SK-N-SH (cell line): ENCODE data around the gene CDH9. TPM values are rescaled to one million over a fixed set of nuclear protein-coding genes. Genes with fewer than 3 reads are reported as not detected.

Experiments
- CTCF ChIA-PET: fragments of 300-600, 350-600 bp; formaldehyde crosslinking; extraction: SDS; loops from one replicate; lab custom pipeline; 2021; lab: Yijun Ruan, JAX
- POLR2A ChIA-PET: fragments of 350-600 bp; sonication (Branson Sonifier 250); formaldehyde crosslinking; extraction: SDS; loops from one replicate; lab custom pipeline; 2020; ENCODE audit warnings: antibody characterized with exemption, inconsistent platforms; lab: Yijun Ruan, JAX
- DNase-seq: peaks from one replicate; pipeline ENCODE4 v3.0.0; 2012
- H2AFZ ChIP-seq: fragments of 200-600 bp; sonication (generic); 2 replicates; pipeline ENCODE4 v1.8.1; 2016; ENCODE audit warnings: antibody characterized with exemption, mild to moderate bottlenecking, low read depth
- H3F3A ChIP-seq: fragments of 200-600 bp; sonication (generic); replicated peaks from 2 replicates; pipeline ENCODE3; 2016; ENCODE audit warnings: antibody characterized with exemption, mild to moderate bottlenecking; ENCODE audit not compliant: insufficient read depth
- H3K27ac ChIP-seq, 2 experiments: fragments of 200-500 bp in 1 of 2; fragments of 200-600 bp in 1 of 2; sonication (Bioruptor generic) in 1 of 2; sonication (generic), shearing (Covaris generic) in 1 of 2; 2 replicates each; pipeline versions ENCODE4 v1.5.1 to v1.6.1; 2014 to 2016; ENCODE audit warnings: low read depth in 2 of 2, inconsistent platforms in 1 of 2, low read length in 1 of 2, mild to moderate bottlenecking in 1 of 2, mixed read lengths in 1 of 2
- H3K27me3 ChIP-seq: fragments of 200-600 bp; sonication (generic), shearing (Covaris generic); 2 replicates; pipeline ENCODE4 v1.6.1; 2016; ENCODE audit warnings: mixed run types; ENCODE audit not compliant: insufficient read depth
- H3K36me3 ChIP-seq, 2 experiments: fragments of 200-500 bp in 1 of 2; fragments of 200-600 bp in 1 of 2; sonication (Bioruptor generic) in 1 of 2; sonication (generic) in 1 of 2; replicated peaks in 1 of 2; 2 replicates each; pipeline versions ENCODE3 to v1.5.1; 2014 to 2016; ENCODE audit warnings: low read length in 1 of 2, mild to moderate bottlenecking in 1 of 2; ENCODE audit not compliant: insufficient read depth in 2 of 2, control insufficient read depth in 1 of 2
- H3K4me1 ChIP-seq, 2 experiments: fragments of 200-500 bp in 1 of 2; fragments of 200-600 bp in 1 of 2; sonication (Bioruptor generic) in 1 of 2; sonication (generic), shearing (Covaris generic) in 1 of 2; 2 replicates each; pipeline versions ENCODE4 v1.5.1 to v1.6.1; 2014 to 2016; ENCODE audit warnings: low read depth in 1 of 2, low read length in 1 of 2, mixed run types in 1 of 2; ENCODE audit not compliant: insufficient read depth in 2 of 2, control insufficient read depth in 1 of 2
- H3K4me2 ChIP-seq: fragments of 200-600 bp; sonication (generic), shearing (Covaris generic); 2 replicates; pipeline ENCODE4 v1.6.1; 2017; ENCODE audit warnings: mixed run types
- H3K4me3 ChIP-seq, 2 experiments: fragments of 200-500 bp in 1 of 2; fragments of 200-600 bp in 1 of 2; sonication (Bioruptor generic) in 1 of 2; sonication (generic), shearing (Covaris generic) in 1 of 2; 2 replicates each; pipeline versions ENCODE4 v1.5.1 to v1.8.1; 2014 to 2016; ENCODE audit warnings: low read depth in 2 of 2, inconsistent platforms in 1 of 2, low read length in 1 of 2, mild to moderate bottlenecking in 1 of 2, mixed read lengths in 1 of 2, moderate library complexity in 1 of 2
- H3K79me2 ChIP-seq: fragments of 200-600 bp; sonication (generic); 2 replicates; pipeline ENCODE4 v1.8.1; 2017; ENCODE audit warnings: mild to moderate bottlenecking; ENCODE audit not compliant: insufficient read depth
- H3K9ac ChIP-seq: fragments of 200-600 bp; sonication (generic); 2 replicates; pipeline ENCODE4 v1.6.1; 2017; ENCODE audit warnings: mixed run types
- H3K9me2 ChIP-seq: fragments of 200-600 bp; sonication (generic); 2 replicates; pipeline ENCODE4 v1.6.1; 2017; ENCODE audit warnings: mixed run types
- H3K9me3 ChIP-seq: fragments of 200-600 bp; sonication (generic); 2 replicates; pipeline ENCODE4 v1.6.1; 2017; ENCODE audit warnings: mixed run types, mild to moderate bottlenecking, moderate library complexity
- H4K20me1 ChIP-seq: fragments of 200-600 bp; sonication (generic); 2 replicates; pipeline ENCODE4 v1.6.1; 2017; ENCODE audit warnings: mild to moderate bottlenecking, mixed run types; ENCODE audit not compliant: insufficient read depth
- CHD2 ChIP-seq: fragments of 150-350 bp; IDR thresholded peaks from 2 replicates; pipeline ENCODE4 v1.6.1; 2018; ENCODE audit warnings: low read length; ENCODE audit not compliant: partially characterized antibody
- CTCF ChIP-seq: fragments of 200-600 bp; sonication (generic); IDR thresholded peaks from 2 replicates; pipeline ENCODE4 v1.6.1; 2017; ENCODE audit warnings: antibody characterized with exemption, mild to moderate bottlenecking, moderate library complexity
- EP300 ChIP-seq, 2 experiments: IDR thresholded peaks; 2 replicates each; pipeline versions ENCODE4 v1.4.0 to v1.6.1; 2012; ENCODE audit warnings: borderline replicate concordance in 1 of 2, low read depth in 1 of 2, low read length in 1 of 2
- FOSL2 ChIP-seq: IDR thresholded peaks from 2 replicates; pipeline ENCODE4 v1.4.0; 2012; ENCODE audit warnings: low read depth, mild to moderate bottlenecking, moderate library complexity, borderline replicate concordance
- FOXJ3 ChIP-seq: sonication (generic); formaldehyde crosslinking; IDR thresholded peaks from 2 replicates; pipeline ENCODE4 v1.5.1; 2020; ENCODE audit warnings: mild to moderate bottlenecking, missing genetic modification reagents
- FOXM1 ChIP-seq: IDR thresholded peaks from 2 replicates; pipeline ENCODE4 v1.4.0; 2012; ENCODE audit warnings: low read depth, mild to moderate bottlenecking
- MEF2A ChIP-seq: IDR thresholded peaks from 2 replicates; pipeline ENCODE4 v1.4.0; 2012; ENCODE audit warnings: low read depth, borderline replicate concordance
- RAD21 ChIP-seq: IDR thresholded peaks from 2 replicates; pipeline ENCODE4 v1.6.1; 2012; ENCODE audit warnings: mild to moderate bottlenecking, low read length
- RFX5 ChIP-seq: IDR thresholded peaks from 2 replicates; pipeline ENCODE4 v1.6.1; 2012; ENCODE audit warnings: mild to moderate bottlenecking, improper control_type of control experiment, low read length
- TAF1 ChIP-seq: IDR thresholded peaks from 2 replicates; pipeline ENCODE4 v1.6.1; 2012; ENCODE audit warnings: low read depth, mild to moderate bottlenecking, low read length, moderate library complexity, borderline replicate concordance
- USF1 ChIP-seq: IDR thresholded peaks from 2 replicates; pipeline ENCODE4 v1.4.0; 2012; ENCODE audit warnings: low read depth, borderline replicate concordance
- USF2 ChIP-seq: fragments of 150-350 bp; IDR thresholded peaks from 2 replicates; pipeline ENCODE4 v1.6.1; 2017; ENCODE audit warnings: antibody characterized with exemption, low read length, low read depth, borderline replicate concordance
- WGBS: methylation state at CpG from one replicate; pipeline ENCODE4 v1.1.6; 2017; ENCODE audit warnings: low lambda C conversion rate; 5-methylcytosine and 5-hydroxymethylcytosine counted together
- polyA plus RNA-seq, 3 experiments: library from polyadenylated mRNA; depleted of rRNA; stranded (reverse); fragments of >200 nt; gene quantifications; 2 replicates each; pipeline ENCODE4 v1.2.3, GENCODE V29; 2012

Gene CDH9
- polyA plus RNA-seq, 1 of the 3 experiments (the other 2 are of a cell fraction) = not detected

GRCh38 chr5:26833596-26833995, 204.8 kb downstream of the CDH9 start:
- Histone ChIP-seq H3K9ac (no peak overlapping the region), H3K27ac (no peak overlapping the region), H2AFZ (no peak overlapping the region), H3K9me3 (no peaks in the 10 kb centered on the region), H3K4me3 (no peak overlapping the region), H4K20me1 (no peaks in the 10 kb centered on the region), H3F3A (no peaks in the 10 kb centered on the region), H3K79me2 (no peaks in the 10 kb centered on the region), H3K9me2 (no peaks in the 10 kb centered on the region), H3K4me1 (no peaks in the 10 kb centered on the region), H3K4me2 (no peak overlapping the region), H3K36me3 (no peaks in the 10 kb centered on the region), H3K27me3 (no peaks in the 10 kb centered on the region)
- ChIA-PET CTCF (no interaction called here), POLR2A (no interaction called here)
- WGBS = 16% methylated on average over 3 of the region's 3 CpGs
- DNase-seq = no peak
- no peak for TF ChIP-seq RAD21
- no peak for TF ChIP-seq CTCF
- no peak for TF ChIP-seq EP300 (IDR thresholded peaks at IDR 0.05; ENCODE audit: borderline replicate concordance in 1 of 2, low read depth in 1 of 2, low read length in 1 of 2)
- TF ChIP-seq CHD2 = no peak
- TF ChIP-seq USF1 = no peak
- TF ChIP-seq FOXJ3 = no peak
- no peak for TF ChIP-seq FOSL2
- TF ChIP-seq FOXM1 = no peak
- no peak for TF ChIP-seq MEF2A
- TF ChIP-seq USF2 = no peak
- no peak for TF ChIP-seq TAF1
- no peak for TF ChIP-seq RFX5
